ENCODE data around the gene RARB. TPM values are rescaled to one million over a fixed set of nuclear protein-coding genes. Genes with fewer than 3 reads are reported as not detected.

The RARB gene
- total RNA-seq, 1 donor from 2014 or later, result not detected

DNA sequence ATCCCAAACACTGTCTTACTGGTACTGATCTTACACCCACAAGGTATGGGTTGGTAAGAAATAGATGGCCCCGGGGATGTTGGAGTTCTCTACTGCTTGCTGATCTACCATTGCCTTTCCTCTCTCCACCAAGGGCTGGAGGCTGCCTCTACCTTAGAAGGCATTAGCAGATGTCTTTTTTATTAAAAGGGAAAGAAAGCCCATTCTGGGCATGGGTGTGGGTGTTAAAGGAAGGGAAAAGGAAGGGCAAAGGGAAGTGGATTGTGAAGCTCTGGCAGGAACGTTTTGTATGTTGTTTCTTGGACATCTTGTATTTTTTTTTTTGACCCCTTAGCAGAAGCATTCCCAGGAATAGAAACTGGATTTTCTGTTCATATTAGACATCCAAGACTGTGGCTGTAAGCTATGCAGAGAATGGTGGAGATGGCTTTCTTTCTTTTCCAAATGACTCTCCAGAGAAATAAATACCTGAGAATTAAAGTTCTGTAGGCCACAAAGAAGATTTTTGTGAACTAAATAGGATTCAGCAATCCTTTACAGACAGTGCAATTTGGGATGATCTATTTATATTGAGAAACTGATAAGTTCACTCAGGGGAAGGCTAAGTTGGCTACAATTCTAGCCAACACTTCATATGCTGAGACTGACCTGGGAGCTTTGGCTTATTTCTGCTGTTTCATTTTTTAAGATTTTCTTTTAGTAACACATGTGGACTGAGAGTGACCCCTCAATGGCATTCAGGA, 127.8 kb downstream of the RARB start:
- no peaks in the 10 kb centered on the region for H3K36me3 Mint-ChIP-seq (ENCODE audit: low read depth, unreplicated experiment)
- no peak overlapping the region for H3K27ac Mint-ChIP-seq (ENCODE audit: unreplicated experiment)
- H3K4me3 Mint-ChIP-seq (ENCODE audit: unreplicated experiment), result no peak overlapping the region
- TF ChIP-seq, protein P1, sequence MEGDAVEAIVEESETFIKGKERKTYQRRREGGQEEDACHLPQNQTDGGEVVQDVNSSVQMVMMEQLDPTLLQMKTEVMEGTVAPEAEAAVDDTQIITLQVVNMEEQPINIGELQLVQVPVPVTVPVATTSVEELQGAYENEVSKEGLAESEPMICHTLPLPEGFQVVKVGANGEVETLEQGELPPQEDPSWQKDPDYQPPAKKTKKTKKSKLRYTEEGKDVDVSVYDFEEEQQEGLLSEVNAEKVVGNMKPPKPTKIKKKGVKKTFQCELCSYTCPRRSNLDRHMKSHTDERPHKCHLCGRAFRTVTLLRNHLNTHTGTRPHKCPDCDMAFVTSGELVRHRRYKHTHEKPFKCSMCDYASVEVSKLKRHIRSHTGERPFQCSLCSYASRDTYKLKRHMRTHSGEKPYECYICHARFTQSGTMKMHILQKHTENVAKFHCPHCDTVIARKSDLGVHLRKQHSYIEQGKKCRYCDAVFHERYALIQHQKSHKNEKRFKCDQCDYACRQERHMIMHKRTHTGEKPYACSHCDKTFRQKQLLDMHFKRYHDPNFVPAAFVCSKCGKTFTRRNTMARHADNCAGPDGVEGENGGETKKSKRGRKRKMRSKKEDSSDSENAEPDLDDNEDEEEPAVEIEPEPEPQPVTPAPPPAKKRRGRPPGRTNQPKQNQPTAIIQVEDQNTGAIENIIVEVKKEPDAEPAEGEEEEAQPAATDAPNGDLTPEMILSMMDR (IDR thresholded peaks at IDR 0.05; ENCODE audit: unreplicated experiment), result no peak
- H3K27me3 Mint-ChIP-seq (ENCODE audit: unreplicated experiment), result no peaks in the 10 kb centered on the region
- H3K4me1 Mint-ChIP-seq (ENCODE audit: unreplicated experiment), result peaks cover 9% of the 10 kb centered on the region
- no peak for DNase-seq (ENCODE audit: low spot score)
- H3K9me3 Mint-ChIP-seq (ENCODE audit: unreplicated experiment), result no peaks in the 10 kb centered on the region

DNA sequence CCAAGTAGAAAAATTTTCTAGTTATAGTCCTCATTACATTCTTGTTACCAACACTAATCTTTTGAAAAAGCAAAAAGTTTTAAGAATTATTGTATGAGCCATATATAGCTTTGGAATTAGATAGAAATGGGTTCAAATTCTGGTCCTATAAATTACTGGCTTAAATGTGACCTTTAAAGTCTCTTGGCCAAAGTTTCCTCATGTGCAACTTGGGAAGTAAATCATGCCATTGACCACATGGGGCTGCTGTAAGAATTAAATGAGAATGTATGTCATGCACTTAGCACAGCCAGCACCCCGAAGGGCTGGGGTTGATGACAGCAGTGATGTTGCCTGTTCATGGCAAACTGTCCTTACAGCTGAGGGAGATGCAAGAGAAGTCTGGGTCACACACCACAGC, 128.4 kb downstream of the RARB start:
- no peak for DNase-seq (ENCODE audit: low spot score)
- no peaks in the 10 kb centered on the region for H3K27me3 Mint-ChIP-seq (ENCODE audit: unreplicated experiment)
- H3K27ac Mint-ChIP-seq (ENCODE audit: unreplicated experiment), result no peak overlapping the region
- no peaks in the 10 kb centered on the region for H3K9me3 Mint-ChIP-seq (ENCODE audit: unreplicated experiment)
- no peaks in the 10 kb centered on the region for H3K36me3 Mint-ChIP-seq (ENCODE audit: low read depth, unreplicated experiment)
- TF ChIP-seq, protein P1 (IDR thresholded peaks at IDR 0.05; ENCODE audit: unreplicated experiment), result no peak
- H3K4me3 Mint-ChIP-seq (ENCODE audit: unreplicated experiment), result no peak overlapping the region
- H3K4me1 Mint-ChIP-seq (ENCODE audit: unreplicated experiment), result peaks cover 9% of the 10 kb centered on the region

DNA sequence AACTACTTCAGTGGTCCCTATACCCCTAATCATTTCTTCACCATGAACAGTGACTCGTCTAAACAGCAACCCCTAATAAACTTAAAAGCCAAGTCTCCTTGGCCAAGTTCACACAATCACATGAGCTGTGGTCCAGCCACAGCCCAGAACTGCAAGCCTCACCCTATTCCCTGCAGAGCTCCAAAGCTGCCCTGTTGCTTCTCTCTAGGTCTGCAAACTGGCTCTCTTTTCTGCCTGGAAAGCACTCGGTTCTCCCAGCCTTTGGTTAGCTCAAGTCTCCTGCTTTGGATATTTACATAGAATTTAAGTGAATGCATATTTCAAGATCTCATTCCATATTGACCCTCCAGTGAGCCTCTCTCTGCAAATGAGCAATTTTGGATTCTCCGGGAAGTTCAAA, 129.6 kb downstream of the RARB start:
- H3K27me3 Mint-ChIP-seq (ENCODE audit: unreplicated experiment), result no peaks in the 10 kb centered on the region
- no peaks in the 10 kb centered on the region for H3K9me3 Mint-ChIP-seq (ENCODE audit: unreplicated experiment)
- peaks cover 9% of the 10 kb centered on the region for H3K4me1 Mint-ChIP-seq (ENCODE audit: unreplicated experiment)
- TF ChIP-seq, protein P1 (IDR thresholded peaks at IDR 0.05; ENCODE audit: unreplicated experiment), result no peak
- no peak overlapping the region for H3K4me3 Mint-ChIP-seq (ENCODE audit: unreplicated experiment)
- no peaks in the 10 kb centered on the region for H3K36me3 Mint-ChIP-seq (ENCODE audit: low read depth, unreplicated experiment)
- H3K27ac Mint-ChIP-seq (ENCODE audit: unreplicated experiment), result no peak overlapping the region
- no peak for DNase-seq (ENCODE audit: low spot score)

DNA sequence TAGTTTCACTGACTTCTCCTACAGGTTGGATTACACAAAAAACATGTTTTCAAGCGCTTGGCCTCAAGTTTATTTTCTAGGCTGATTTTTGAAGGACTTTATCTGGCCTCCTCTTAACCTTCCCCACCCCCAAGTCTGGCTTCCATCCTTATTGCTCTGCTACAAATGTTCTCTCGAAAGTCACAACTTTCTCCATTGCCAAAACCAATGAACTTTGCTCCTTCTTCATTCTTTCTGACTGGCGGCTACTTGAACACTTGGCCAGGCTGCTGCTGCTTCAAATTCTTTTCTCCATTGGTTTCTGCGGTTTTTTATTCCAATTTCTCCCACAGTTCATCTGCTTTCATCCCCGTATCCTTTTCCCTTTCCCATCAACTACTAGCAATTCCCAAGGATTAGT, 130.1 kb downstream of the RARB start:
- Mint-ChIP-seq H3K27ac (ENCODE audit: unreplicated experiment) (no peak overlapping the region), H3K4me3 (ENCODE audit: unreplicated experiment) (no peak overlapping the region), H3K9me3 (ENCODE audit: unreplicated experiment) (no peaks in the 10 kb centered on the region), H3K4me1 (ENCODE audit: unreplicated experiment) (peaks cover 9% of the 10 kb centered on the region), H3K27me3 (ENCODE audit: unreplicated experiment) (no peaks in the 10 kb centered on the region), H3K36me3 (ENCODE audit: low read depth, unreplicated experiment) (no peaks in the 10 kb centered on the region)
- no peak for DNase-seq (ENCODE audit: low spot score)
- TF ChIP-seq, protein P1 (IDR thresholded peaks at IDR 0.05; ENCODE audit: unreplicated experiment), result no peak

DNA sequence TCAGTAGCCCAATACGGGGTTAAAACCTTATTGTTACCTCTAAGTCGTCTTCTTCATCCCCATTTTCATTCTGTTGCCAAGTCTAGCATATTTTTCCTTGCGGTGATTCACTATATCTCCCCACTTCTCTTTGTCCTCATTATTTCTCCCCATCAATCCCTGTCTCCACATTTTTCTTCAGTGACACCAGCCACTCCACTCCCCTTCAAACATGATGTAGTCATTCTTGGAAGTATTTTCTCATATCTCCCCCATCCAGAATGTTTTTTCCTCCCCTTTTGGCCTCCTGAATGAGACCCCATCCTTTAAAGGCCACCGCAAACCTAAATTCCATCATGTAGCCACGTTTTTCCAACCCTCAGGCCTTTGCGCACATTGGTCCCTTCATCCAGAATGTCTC, 130.7 kb downstream of the RARB start:
- no peaks in the 10 kb centered on the region for H3K27me3 Mint-ChIP-seq (ENCODE audit: unreplicated experiment)
- no peaks in the 10 kb centered on the region for H3K9me3 Mint-ChIP-seq (ENCODE audit: unreplicated experiment)
- H3K27ac Mint-ChIP-seq (ENCODE audit: unreplicated experiment), result no peak overlapping the region
- TF ChIP-seq, protein P1 (IDR thresholded peaks at IDR 0.05; ENCODE audit: unreplicated experiment), result no peak
- H3K4me1 Mint-ChIP-seq (ENCODE audit: unreplicated experiment), result peaks cover 9% of the 10 kb centered on the region
- no peak for DNase-seq (ENCODE audit: low spot score)
- H3K4me3 Mint-ChIP-seq (ENCODE audit: unreplicated experiment), result no peak overlapping the region
- no peaks in the 10 kb centered on the region for H3K36me3 Mint-ChIP-seq (ENCODE audit: low read depth, unreplicated experiment)

Data from endothelial cell (in vitro differentiated cells).